Stimulated activated naive CD8-positive, alpha-beta T cell treated with anti-CD3 and anti-CD28 coated beads, Interleukin-15, Interleukin-2, amounts not matched to agents 100 ng/mL and 50 ng/mL, for 24 hours (primary cell): Measurements from ENCODE around the gene TESK1.
A peak's percentile ranks its signal among the peaks of the same experiment; 100 is the strongest.

Experiments used
- H3K27ac Mint-ChIP-seq: one replicate; pipeline ENCODE4 v1.8.0; 2021; ENCODE audit warnings: mild to moderate bottlenecking, mixed read lengths
- H3K27me3 Mint-ChIP-seq: one replicate; pipeline ENCODE4 v1.8.0; 2021; ENCODE audit warnings: mixed read lengths
- H3K36me3 Mint-ChIP-seq: one replicate; pipeline ENCODE4 v1.8.0; 2021; ENCODE audit warnings: low read depth, mixed read lengths
- H3K4me1 Mint-ChIP-seq: one replicate; pipeline ENCODE4 v1.8.0; 2021; ENCODE audit warnings: low read depth, mixed read lengths
- H3K4me3 Mint-ChIP-seq: one replicate; pipeline ENCODE4 v1.8.0; 2021; ENCODE audit warnings: mild to moderate bottlenecking, mixed read lengths
- H3K9me3 Mint-ChIP-seq: one replicate; pipeline ENCODE4 v1.8.0; 2021; ENCODE audit warnings: mixed read lengths

The TESK1 gene, protein sequence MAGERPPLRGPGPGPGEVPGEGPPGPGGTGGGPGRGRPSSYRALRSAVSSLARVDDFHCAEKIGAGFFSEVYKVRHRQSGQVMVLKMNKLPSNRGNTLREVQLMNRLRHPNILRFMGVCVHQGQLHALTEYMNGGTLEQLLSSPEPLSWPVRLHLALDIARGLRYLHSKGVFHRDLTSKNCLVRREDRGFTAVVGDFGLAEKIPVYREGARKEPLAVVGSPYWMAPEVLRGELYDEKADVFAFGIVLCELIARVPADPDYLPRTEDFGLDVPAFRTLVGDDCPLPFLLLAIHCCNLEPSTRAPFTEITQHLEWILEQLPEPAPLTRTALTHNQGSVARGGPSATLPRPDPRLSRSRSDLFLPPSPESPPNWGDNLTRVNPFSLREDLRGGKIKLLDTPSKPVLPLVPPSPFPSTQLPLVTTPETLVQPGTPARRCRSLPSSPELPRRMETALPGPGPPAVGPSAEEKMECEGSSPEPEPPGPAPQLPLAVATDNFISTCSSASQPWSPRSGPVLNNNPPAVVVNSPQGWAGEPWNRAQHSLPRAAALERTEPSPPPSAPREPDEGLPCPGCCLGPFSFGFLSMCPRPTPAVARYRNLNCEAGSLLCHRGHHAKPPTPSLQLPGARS

DNA sequence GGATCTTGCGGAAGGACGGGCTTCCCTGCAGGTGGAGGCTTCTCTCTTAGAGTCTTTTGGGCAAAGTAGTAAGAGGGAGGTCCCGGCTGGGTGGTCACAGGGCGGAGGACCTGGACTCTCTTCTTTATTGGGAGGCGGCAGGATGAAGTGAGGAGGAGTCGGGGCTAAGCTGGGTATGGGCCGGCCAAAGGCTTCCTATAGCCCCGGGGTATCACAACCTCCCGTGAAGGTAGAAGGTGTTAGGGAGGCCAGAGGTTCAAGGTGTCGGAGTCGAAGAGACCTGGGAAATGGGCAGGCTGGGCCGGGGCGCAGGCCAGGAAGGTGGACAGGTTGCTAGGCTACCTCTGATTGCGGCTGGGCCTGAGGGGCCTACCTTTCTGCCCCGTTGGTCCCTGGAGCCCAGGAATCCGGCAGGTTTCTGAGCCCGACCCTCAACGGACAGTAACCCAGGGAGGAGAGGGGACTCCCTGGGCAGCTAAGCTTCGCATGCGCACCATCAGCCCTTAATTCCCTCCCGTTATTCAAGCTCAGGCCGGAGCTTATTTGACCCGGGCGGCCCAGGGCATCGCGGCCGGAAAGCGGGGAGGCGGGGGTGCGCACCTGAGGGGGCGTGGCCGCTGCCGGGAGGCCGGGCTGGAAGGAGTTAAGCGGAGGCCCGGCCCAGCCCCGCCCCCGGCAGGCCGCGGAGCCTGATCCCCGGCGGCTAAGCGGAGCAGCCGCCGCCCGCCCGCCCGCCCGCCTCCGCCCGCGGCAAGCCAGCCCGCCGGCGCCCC, at the start of gene TESK1:
TESK1 (plus strand) TSS at position 685 of the 773 bp plus-strand sequence. CDS start 358 bp downstream, outside the sequence.
- Mint-ChIP-seq H3K27me3 (no peaks in the 10 kb centered on the region), H3K27ac (peak within 1 kb of the TSS; percentile 99), H3K36me3 (peaks cover 22% of the 10 kb centered on the region), H3K9me3 (no peaks in the 10 kb centered on the region), H3K4me3 (peak within 1 kb of the TSS; percentile 93), H3K4me1 (peaks cover 35% of the 10 kb centered on the region)

DNA sequence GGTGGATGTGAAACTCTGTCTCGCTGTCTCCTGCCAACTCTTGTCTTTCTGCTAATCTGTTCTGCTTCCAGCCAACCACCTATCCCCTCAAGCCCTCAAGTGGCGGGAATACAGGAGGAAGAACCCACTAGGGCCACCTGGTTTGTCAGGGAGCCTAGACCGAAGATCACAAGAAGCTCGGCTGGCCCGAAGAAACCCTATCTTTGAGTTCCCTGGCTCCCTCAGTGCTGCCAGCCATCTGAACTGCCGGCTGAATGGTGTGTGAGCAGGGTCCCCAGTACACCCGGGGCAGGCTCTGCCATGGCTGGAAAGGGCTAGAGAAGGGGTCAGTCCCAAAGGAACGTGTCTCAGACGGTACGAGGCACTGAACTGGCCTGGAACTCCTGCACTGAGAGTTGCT, 49.2 kb upstream of the TESK1 start:
- Mint-ChIP-seq H3K27me3 (no peaks in the 10 kb centered on the region), H3K27ac (no peak overlapping the region), H3K9me3 (no peaks in the 10 kb centered on the region), H3K4me1 (no peaks in the 10 kb centered on the region), H3K36me3 (no peaks in the 10 kb centered on the region), H3K4me3 (no peak overlapping the region)

DNA sequence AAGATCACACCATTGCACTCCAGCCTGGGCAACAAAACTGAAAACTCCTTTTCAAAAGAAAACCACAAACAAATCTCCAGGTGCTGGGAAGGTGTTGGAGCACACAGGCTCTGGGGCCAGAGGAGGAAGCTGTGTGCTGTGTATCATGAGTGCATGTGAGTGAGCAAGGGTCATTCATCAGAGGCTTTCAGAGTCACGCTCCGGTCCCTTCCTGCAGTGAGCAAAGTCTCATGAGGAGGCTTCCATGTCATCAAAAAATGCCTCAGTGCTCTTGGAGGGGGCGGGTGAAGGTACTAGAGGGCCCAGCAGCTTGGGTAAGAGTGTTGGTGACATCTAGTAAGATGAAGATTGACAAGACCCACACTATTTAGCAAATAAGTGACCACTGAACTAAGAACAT, 48.3 kb upstream of the TESK1 start:
- Mint-ChIP-seq H3K4me1 (no peaks in the 10 kb centered on the region), H3K4me3 (no peak overlapping the region), H3K9me3 (no peaks in the 10 kb centered on the region), H3K27ac (no peak overlapping the region), H3K27me3 (no peaks in the 10 kb centered on the region), H3K36me3 (no peaks in the 10 kb centered on the region)

DNA sequence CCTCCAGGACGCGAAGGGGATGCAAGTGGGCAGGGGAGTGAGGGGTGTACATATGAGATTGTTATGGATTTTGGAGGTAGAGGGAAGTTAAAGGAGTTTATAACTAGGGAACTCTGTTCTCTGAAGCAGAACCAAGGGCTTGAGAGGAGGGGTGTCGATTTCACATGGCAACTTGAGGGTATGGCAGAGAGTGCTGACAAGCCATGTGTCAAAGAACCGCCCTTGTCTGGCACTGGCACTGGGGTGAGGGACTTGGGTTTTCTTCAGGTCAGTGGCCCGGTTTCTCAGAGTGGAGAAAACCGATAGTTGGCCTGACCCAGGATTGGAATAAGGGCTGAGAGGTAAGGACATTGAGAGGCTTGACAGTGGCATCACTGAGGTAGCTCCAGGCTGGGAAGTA, 47.7 kb upstream of the TESK1 start:
- no peak overlapping the region for H3K4me3 Mint-ChIP-seq
- H3K27me3 Mint-ChIP-seq: no peaks in the 10 kb centered on the region
- no peaks in the 10 kb centered on the region for H3K4me1 Mint-ChIP-seq
- H3K9me3 Mint-ChIP-seq: no peaks in the 10 kb centered on the region
- no peak overlapping the region for H3K27ac Mint-ChIP-seq
- H3K36me3 Mint-ChIP-seq: no peaks in the 10 kb centered on the region

DNA sequence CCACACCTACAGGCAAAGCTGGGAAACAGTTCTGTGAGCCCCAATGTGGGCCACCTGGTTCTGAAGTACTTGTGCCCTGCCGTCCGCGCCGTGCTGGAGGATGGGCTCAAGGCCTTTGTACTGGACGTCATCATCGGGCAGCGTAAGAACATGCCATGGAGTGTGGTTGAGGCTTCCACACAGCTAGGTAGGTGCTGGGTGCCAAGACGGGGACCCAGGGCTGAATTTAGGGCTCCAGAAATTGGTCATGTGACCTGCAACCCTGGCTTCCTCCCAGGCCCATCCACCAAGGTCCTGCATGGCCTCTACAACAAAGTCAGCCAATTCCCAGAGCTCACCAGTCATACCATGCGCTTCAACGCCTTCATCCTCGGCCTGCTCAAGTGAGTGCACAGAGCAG, 46.9 kb upstream of the TESK1 start:
- Mint-ChIP-seq H3K27ac (no peak overlapping the region), H3K4me1 (no peaks in the 10 kb centered on the region), H3K36me3 (no peaks in the 10 kb centered on the region), H3K4me3 (no peak overlapping the region), H3K9me3 (no peaks in the 10 kb centered on the region), H3K27me3 (no peaks in the 10 kb centered on the region)

DNA sequence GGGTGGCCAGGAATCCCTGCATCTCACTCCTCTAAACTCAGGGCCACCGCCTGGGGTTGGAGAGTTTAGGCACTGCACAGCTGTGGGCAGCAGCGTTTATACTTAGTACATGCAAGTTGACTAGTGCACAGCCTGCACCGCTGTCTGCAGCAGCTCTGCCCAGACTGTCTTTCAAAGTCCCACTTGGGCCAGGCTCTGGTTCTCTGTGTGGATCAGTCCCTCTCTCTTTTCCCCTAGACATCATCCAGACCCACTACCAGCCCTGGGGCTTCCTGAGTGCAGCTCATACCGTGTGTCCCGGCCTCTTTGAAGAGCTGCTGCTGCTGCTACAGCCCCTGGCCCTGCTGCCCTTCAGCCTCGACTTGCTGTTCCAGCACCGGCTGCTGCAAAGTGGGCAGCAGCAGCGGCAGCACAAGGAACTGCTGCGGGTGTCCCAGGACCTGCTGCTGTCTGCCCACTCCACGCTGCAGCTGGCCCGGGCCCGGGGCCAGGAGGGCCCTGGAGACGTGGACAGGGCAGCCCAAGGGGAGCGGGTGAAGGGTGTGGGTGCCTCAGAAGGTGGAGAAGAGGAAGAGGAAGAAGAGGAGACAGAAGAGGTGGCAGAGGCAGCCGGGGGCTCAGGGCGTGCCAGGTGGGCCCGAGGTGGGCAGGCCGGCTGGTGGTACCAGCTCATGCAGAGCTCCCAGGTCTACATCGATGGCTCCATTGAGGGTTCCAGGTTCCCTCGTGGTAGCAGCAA, 45.1 kb upstream of the TESK1 start:
- Mint-ChIP-seq H3K4me3 (no peak overlapping the region), H3K4me1 (peaks cover 8% of the 10 kb centered on the region), H3K27me3 (no peaks in the 10 kb centered on the region), H3K9me3 (no peaks in the 10 kb centered on the region), H3K36me3 (no peaks in the 10 kb centered on the region), H3K27ac (no peak overlapping the region)

DNA sequence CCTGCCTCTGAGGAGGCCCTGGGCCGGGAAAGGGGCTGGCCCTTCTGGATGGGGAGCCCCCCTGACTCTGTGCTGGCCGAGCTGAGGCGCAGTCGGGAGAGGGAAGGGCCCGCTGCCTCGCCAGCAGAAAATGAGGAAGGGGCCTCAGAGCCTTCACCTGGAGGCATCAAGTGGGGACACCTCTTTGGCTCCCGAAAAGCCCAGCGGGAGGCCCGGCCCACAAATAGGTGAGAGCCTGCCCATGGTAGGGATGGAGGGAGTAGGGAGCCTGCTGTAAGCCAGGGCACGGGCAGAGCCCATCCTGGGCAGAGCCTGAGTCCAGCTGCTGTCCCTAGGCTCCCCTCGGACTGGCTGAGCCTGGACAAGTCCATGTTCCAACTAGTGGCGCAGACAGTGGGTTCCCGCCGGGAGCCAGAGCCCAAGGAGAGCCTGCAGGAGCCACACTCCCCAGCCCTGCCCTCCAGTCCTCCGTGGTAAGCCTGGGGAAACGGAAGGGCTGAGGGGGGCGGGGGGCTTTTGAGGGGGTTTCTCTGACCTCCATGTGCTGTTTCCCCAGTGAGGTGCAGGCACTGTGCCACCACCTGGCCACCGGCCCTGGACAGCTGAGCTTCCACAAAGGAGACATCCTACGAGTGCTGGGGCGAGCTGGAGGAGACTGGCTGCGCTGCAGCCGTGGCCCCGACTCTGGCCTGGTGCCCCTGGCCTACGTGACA, 44.3 kb upstream of the TESK1 start:
- Mint-ChIP-seq H3K27me3 (no peaks in the 10 kb centered on the region), H3K4me3 (no peak overlapping the region), H3K36me3 (no peaks in the 10 kb centered on the region), H3K4me1 (peaks cover 8% of the 10 kb centered on the region), H3K9me3 (no peaks in the 10 kb centered on the region), H3K27ac (no peak overlapping the region)

DNA sequence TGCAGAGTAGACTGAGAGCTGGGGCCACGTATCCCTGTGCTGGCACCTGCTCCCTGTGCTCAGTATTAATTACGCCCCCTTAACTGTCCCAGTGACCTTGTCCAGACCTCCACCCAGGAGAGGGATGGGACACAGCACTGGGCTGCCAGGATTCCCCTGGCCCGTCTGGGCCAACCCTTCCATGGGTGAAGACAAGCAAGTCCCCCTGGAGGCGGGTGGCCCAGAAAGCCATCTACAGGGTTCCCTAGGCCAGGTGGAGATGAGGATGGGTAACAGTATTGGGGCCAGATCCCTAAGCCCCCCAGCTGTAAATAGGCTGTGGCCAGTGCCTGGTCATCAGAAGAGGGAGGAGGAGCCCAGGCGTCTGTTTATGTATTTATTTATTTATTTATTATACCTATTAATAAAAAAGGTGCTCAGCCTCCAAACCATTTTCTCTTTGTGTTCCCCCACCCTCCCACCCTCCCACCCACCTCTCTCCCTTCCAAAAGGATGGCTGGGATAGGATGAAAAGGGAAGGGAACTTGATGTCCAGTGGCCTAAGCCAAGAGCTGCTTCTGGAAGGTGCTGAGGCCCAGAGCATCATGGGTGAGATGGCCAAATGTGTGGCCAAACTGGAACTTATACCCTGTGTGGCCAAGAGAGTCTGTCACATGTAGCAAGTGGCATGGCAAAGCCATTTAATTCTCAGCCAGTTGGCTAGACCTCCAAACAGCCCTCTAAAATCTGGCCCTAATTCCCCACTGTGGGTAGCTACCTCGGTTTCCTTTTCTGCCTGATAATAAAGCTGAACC, 43.4 kb upstream of the TESK1 start:
- H3K27me3 Mint-ChIP-seq: no peaks in the 10 kb centered on the region
- H3K4me1 Mint-ChIP-seq: peaks cover 8% of the 10 kb centered on the region
- no peaks in the 10 kb centered on the region for H3K36me3 Mint-ChIP-seq
- no peak overlapping the region for H3K4me3 Mint-ChIP-seq
- H3K9me3 Mint-ChIP-seq: no peaks in the 10 kb centered on the region
- no peak overlapping the region for H3K27ac Mint-ChIP-seq

DNA sequence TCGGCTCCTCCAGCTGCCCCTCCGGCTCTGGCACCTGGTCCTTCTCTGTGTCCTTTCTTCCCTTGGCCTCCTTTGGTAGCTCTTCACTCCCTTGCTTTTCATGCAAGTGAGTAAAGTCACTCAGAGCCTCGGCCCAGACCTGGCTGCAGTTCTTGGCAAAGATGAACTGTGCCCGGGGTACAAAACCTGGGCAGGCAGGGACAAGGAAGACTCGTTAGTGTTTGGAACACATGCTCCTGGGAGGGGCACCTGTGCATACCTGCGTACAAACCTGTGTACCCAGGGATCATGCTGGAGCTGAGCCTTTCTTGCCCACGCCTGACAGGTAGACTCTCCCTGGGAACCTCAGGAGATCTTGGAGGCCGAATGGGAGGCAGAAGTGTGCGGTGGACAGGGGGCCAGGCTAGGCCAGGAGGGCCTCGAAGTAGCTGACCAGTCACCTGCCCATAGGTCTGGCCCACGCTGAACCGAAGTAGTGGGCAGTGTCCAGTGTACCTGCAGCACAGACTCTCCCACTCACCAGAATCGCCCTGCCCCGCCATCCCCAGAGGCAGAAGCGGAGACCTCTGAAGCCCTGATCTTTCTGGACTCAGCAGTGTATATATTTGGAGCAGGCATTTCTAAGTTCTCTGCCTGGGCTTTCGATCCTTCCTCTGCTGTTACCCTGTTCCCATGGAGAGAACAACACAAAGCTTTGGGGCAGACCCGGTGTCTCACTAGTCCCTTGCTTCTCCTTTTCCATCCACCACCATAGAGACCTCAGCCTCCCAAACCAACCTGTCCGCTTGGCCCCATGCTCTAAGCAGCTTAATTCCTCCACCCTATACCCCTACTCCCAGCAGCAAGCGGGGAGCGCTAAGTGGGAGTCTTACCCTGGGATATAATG, 41.9 kb upstream of the TESK1 start:
- Mint-ChIP-seq H3K9me3 (no peaks in the 10 kb centered on the region), H3K36me3 (no peaks in the 10 kb centered on the region), H3K27ac (peak overlapping the region; percentile 22), H3K4me3 (no peak overlapping the region), H3K4me1 (peaks cover 13% of the 10 kb centered on the region), H3K27me3 (no peaks in the 10 kb centered on the region)

DNA sequence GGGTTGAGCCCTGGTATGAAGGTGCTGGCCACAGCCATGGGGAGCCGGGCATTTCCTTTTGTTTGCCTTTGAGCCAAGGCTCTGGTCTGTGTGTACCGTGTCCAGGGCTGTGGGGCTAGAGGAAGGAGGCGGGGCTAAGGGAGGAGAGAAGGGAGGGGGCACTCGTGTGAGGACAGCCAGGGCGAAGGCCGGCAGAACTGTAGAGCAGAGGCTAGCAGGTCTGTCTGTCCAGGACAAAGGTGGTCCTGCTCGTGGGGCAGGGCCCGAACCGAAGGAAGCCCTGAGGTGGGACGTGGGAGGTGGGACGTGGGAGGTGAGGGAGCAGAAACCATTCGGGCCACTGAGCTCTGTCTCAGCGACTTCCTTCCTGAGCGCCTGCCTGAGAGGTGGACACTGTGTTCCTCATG, 41.3 kb upstream of the TESK1 start:
- H3K4me3 Mint-ChIP-seq: no peak overlapping the region

DNA sequence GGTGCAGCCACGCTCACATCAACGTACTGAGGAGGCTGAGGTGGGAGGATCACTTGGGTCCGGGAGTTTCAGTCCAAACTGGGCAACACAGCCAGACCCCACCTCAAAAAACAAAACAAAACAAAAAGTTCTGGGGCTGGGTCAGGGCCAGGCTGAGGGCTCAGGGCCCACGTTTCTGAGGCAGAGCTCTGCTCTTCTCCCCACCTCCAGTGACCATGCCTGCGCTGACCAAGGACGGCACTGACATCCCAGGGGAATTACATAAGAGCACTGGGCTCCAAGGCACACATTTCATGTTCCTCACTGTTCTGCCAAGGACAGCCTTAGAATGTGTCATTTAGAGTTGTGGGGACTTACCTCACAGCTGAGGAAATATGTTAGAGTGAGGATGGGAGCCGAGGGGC, 40.4 kb upstream of the TESK1 start:
- H3K36me3 Mint-ChIP-seq: peaks cover 4% of the 10 kb centered on the region
- no peak overlapping the region for H3K27ac Mint-ChIP-seq
- peaks cover 21% of the 10 kb centered on the region for H3K4me1 Mint-ChIP-seq
- H3K9me3 Mint-ChIP-seq: no peaks in the 10 kb centered on the region
- no peaks in the 10 kb centered on the region for H3K27me3 Mint-ChIP-seq
- H3K4me3 Mint-ChIP-seq: no peak overlapping the region

More for the DNA sequence above, 41.3 kb upstream of the TESK1 start:
- peaks cover 13% of the 10 kb centered on the region for H3K4me1 Mint-ChIP-seq
- H3K9me3 Mint-ChIP-seq: no peaks in the 10 kb centered on the region
- H3K27ac Mint-ChIP-seq: peak overlapping the region; percentile 22
- H3K27me3 Mint-ChIP-seq: no peaks in the 10 kb centered on the region
- no peaks in the 10 kb centered on the region for H3K36me3 Mint-ChIP-seq

DNA sequence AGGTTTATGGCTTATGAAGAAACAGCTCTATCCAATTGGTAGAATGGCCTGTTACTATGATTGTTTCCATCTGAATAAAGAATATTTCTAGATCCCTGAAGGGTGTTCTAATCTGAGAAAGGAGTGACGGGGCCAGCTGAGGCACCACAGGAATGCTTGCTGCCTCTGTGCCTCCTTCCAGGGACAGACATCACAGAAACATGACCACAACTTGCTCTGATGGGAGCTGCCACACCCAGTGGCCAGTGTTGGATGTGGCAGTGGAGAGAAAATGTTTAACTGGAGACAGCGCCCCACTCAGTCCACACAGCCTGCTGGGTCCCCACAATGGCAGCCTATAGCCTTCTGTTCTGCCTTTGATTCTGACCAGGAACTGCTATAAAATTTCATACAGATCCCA, 38.6 kb upstream of the TESK1 start:
- H3K27ac Mint-ChIP-seq: no peak overlapping the region
- H3K9me3 Mint-ChIP-seq: no peaks in the 10 kb centered on the region
- H3K4me1 Mint-ChIP-seq: peaks cover 39% of the 10 kb centered on the region
- H3K4me3 Mint-ChIP-seq: no peak overlapping the region
- H3K36me3 Mint-ChIP-seq: peaks cover 7% of the 10 kb centered on the region
- H3K27me3 Mint-ChIP-seq: no peaks in the 10 kb centered on the region

DNA sequence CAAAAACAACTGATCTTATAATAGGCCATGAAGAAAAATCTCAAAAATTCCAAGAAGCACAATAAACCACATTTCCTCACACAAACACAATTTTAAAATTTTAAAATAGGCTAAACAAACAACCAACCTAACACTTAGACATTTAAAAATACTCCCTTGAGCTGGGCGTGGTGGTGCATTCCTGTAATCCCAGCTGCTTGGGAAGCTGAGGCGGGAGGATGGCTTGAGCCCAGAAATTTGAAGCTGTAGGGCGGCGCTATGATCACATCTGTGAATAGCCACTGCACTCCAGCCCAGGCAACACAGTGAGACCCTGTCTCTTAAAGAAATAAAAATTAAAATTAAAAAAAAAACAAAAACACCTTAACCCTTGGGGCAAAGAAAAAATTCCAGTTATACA, 36.9 kb upstream of the TESK1 start:
- H3K9me3 Mint-ChIP-seq: no peaks in the 10 kb centered on the region
- H3K4me3 Mint-ChIP-seq: no peak overlapping the region
- no peak overlapping the region for H3K27ac Mint-ChIP-seq
- no peaks in the 10 kb centered on the region for H3K27me3 Mint-ChIP-seq
- peaks cover 53% of the 10 kb centered on the region for H3K4me1 Mint-ChIP-seq
- H3K36me3 Mint-ChIP-seq: peaks cover 7% of the 10 kb centered on the region
